ENCODE results near the gene PDGFA.
A peak's percentile ranks its signal among the peaks of the same experiment; 100 is the strongest.

PDGFA gene

DNA sequence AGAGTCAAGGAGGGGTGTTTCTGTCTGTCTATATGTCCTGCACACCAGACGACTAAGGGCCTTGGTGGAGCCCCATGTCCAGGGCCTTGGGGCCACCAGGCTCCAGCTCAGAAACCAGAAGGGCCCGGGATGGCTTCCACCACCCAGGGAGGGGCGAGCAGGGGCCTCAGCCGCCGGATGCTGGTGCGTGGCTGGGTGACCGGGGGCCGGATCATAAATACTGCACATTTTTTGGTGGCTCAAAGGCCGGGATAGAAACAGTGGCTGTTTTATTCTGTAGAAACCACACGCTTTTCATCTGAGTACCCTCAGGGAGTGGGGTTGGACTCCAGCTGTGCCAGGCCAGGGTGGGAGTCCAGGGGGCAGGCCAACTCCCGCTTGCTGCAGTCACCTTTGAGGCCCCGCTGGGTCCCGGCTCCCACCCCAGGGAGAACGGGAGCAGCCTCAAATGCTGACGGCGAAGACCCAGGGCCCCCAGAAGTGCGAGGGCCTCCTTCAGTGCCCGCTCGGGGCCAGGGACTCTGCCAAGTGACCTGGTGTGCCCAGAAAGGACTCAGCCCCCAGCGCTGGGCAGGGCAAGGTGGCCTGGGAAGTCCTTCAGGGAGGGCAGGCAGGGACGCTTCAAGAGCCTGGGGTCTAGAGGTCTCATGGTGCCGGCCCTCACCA lies 28.2 kb downstream of the PDGFA start:
- DNase-seq (ENCODE audit: low read depth, low spot score) = no peak

DNA sequence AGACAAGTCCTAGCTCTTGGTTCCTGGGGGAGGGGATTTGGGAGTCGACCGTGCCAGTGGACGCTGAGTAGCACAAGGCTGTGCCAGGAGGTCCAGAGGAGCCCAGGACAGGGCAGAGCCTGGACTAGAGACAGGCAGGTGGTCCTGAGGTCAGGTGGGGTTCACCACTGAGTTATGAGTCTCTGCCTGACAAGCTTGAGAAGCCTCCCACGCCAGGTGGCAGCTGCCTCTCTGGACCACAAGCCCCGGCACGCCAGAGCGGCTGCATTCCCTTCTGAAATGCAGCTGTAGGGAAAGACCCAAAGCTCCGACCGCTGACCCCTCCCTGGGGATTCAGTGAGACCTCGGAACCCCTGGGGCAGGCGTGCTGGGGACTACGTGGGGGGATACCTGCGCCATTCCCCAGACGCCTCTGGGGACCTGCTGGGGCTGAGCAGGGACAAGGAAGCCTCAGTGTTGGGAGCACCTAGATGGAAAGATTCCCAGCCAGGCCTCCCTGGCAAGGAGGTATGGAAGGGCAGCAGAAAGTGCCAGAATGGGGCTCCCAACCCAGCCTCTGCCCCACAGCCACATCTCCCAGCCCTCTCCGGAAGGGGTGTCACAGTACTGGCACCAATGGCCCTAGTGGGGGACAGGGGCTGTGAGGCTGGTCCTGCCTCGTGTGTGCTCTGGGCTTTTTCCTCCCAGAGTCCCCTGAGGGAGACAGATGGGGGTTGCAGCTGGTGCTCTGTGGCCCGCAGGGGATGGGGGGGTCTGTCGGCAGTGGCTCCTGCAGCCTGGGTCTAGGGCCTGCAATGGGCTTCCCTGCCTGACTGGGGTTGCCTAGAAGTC lies 29.0 kb downstream of the PDGFA start:
- no peak for DNase-seq (ENCODE audit: low read depth, low spot score)

DNA sequence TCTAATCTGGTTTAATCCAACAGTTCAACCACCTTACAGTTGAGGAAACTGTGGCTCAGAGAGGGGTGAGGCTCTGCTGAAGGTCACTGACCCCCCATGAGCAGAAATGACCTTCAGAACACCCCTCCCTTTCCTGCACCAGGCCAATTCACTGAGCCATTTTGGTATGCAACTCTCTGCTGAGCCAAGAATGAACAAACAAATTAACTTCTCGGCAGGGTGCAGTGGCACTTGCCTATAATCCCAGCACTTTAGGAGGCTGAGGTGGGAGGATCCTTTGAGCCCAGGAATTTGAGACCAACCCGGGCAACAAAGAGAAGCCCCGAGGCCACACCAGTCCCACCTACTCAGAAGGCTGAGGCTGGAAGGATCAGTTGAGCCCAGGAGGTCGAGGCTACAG lies 29.8 kb downstream of the PDGFA start:
- no peak for DNase-seq (ENCODE audit: low read depth, low spot score)

DNA sequence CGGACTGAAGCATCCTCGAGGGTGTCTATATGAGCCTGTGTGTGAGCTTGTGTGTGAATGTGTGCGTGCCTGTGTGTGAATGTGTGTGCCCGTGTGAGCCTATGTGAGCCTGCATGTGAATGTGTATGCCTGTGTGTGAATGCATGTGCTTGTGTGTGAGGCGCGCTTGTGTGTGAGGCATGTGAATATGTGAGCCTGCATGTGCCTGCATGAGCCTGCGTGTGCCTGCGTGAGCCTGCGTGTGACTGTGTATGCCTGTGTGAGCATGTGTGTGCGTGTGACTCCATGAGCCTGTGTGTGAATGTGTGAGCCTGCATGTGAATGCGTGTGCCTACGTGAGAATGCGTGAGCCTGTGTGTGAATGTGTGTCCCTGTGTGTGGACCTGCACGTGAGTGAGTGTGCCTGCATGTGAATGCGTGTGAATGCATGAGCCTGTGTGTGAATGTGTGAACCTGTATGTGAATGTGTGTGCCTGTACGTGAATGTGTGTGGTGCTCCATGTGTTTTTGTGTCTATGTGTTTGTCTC lies 33.4 kb downstream of the PDGFA start:
- DNase-seq (ENCODE audit: low read depth, low spot score) = no peak

DNA sequence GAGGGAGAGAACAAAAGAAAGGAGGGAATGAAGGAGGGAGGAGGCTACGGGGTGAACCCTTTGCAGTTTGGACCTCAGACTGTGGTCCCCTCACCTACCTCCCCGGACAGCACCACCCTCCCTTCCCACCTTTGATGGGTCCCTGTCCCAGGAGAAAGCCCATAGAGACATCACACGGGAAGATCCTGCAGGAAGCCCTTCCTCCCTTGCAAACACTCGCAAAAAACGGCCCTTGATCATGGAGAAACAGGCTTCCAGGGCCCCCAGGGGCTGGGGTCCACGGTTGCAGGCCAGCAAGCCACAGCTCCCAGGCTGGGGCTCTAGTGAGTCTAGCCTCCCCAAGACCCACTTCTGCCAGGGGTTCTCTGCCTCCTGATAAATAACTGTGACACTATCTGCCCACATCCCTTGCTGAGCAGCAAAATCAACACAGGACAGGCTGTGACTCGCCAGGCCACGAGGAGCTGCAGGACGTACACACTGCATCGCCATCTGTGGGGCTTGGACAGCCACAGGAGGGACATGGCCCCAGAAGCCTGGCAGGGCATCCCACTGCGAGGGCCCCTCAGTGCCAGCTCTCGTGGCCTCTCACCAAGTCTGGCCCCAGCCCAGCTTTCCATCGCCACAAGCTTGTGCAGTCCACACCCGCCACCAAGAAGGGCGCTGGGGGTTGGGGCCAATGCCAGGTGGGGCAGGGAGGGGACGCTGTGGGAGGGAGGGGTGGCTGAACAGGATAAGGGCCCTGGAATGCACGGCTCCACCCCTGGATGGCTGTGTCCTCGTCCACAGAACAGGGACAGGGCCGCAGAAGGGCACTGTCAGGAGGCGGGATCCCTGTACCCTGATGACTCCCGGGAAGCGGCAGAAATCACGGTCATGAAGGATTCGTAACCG lies 34.2 kb downstream of the PDGFA start:
- no peak for DNase-seq (ENCODE audit: low read depth, low spot score)

DNA sequence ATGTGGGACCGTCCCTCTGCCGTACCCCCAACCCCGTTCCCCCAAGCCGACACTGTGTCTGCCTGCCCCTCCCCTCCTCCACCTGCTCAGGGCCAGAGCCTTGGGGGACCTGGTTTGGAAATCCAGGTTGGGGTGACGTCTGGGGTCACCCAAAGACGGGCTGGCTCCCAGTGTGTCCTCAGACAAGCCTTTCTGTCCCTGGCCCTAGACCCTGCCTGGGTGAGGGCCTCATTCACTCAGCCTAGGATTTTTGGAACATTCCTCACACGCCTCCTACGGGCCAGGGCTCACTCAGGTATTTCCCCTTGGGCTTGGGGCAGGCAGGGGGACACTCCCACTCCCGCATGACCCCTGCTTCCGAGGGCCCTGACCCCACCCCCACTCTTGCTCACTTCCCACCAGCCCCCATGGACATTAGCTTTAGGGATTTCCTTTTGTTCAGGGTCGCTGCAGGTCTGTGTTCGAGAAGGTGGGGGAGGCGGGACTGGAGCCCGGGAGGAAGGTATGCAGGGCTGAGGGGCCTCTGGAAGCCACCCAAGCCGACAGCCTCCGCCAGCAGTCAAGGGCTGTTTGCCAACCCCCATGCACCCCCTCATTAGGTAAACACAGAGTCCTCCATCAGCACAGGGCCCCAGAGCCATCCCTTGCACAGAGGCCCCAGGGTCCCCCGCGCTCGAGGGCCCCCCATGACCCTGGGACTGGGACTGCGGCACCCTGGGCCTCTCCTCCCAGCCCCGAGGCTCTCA lies 35.1 kb downstream of the PDGFA start:
- peak; percentile 15 for DNase-seq (ENCODE audit: low read depth, low spot score)

DNA sequence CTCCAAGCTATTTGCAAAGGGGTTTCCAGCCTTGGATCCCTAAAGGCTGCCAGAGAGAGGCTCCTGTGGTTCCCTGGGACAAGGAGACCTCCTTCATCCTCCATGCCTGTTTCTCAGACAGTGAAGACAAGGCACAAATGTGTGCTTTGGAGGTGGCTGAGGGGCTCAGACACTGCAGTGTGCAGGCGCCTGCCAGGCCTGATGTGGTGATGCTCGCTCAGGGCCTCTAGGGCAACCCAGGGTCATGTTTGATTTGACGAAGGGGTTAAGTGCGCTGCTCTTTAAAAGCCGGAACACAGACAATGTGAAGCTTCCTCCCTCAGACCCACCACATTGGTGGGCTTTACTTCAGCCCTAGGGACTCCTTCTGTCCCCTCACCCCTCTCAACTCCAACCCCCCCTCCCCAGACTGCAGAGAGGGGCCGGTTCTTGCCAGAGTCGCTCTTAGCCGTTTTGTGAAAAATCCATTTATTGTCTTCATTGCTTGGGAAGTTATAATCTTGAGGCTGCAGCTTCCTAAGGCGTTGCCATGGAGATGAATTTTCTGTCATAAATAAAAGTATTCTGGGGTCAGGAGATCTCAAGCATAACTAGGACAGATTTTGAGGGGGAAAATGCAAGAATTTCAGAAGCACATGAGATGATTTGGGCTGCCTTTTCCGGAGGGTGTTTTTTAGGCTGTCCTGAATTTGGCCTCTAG lies 35.8 kb downstream of the PDGFA start:
- no peak for DNase-seq (ENCODE audit: low read depth, low spot score)

DNA sequence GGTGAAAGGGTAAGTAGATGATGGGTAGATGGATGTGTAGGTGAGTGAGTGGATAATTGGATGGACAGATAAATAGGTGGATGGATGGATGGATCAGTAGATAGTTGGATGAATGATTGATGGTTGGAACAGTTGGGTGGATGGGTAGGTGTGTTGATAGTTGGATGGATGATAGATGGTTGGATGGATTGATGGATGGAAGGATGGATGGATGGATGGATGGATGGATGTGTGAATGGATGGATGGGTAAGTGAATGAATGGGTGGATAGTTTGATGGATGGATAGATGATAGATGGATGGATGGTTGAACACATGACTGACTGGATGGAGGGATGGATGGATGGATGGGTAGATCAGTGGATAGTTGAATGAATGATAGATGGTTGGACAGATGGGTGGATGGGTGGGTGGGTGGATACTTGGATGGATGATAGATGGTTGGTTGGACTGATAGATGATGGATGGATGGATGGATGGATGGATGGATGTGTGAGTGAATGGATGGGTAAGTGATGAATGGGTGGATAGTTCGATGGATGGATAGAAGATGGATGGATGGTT lies 37.0 kb downstream of the PDGFA start:
- DNase-seq (ENCODE audit: low read depth, low spot score) = no peak

DNA sequence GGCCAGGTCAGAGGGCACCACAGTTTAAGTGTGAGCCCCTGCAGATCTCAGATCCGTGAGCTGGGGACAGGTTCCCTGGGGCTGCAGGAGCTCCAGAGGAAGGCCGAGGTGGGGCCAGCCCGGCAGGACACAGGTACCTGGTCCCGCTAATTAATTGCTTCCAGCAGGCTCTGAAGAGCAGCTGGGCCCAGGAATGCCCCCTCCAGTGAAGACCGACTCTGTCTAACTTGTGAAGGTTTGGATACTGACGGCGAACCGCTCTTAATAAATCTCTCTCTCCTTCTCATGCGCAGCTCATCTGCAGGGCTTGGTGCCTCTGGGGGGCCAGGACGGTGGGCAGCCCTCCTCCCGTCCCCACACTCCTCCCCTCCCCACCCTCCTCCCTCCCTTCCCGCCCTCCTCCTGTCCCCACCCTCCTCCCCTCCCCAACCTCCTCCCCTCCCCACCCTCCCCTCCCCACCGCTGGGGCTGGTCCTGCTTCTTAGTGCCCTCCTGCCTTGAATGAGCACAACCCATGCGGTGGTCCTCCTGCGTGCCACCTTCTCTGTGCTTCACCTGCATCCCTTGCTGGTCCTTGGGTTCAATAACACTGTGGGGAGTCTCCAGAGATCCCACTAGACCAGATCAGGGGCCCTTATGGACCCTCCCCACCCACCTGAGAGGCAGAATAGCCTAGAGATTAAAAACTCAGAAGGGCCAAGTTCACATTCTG lies 38.3 kb downstream of the PDGFA start:
- DNase-seq (ENCODE audit: low read depth, low spot score) = no peak

DNA sequence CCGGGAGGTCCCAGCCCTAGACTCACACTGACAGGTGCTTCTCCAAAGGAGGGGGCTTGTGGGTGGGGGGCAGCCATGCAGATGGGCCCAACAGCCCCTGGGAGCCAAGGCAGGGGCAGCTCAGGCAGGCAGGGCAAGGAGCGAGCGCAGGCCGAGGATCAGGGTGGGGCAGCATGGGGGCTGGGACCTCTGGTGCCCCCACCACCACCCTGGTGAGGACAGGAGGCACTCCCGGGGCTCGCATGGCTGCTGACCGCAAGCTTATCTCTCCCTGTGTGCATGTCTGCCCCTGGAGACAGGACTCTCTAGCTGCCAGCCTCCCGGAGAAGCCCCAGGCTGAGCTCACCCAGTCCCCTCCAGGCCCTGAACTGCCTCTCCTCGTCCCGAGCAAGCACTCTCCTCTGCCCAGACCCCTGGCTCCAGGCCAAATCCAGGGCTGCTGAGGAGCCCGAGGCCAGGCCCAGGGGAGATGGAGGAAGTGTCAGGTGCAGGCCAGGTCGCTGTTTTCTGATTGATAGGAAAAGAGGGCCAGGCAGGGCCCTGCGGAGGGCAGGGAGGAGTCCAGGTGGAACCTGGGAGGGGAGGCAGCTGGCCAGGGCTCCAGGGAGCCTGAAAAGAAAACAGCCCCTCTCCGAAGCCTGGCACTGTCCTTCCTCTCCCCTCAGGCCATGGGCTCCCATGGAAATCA lies 39.0 kb downstream of the PDGFA start:
- no peak for DNase-seq (ENCODE audit: low read depth, low spot score)

DNA sequence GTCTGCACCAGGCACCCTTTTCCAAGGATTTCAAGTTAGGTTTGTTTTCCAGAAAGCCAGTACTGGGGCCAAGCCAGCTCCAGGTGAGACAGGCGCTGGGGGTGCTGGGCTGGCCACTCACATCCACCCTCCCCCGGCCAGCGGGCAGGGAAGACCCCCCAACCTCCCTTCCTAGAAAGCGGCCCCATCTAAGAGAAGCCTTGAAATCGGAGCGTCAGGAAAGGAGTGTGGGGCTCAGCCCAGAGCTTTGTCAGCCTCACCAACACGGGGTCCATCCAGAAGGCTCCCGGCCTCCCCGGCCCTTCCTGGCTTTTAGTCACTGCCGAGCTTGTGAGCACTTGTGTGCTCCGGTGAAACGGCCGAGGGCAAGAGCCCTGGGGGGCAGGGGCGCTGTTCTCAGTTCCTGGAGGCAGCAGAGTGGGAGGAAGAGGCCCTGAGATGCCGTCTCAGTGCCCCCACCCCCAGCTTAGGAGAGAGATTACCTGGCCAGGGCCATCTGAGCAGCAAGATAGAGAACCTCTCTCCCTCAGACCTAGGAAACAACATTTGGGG lies 39.6 kb downstream of the PDGFA start:
- DNase-seq (ENCODE audit: low read depth, low spot score) = no peak

DNA sequence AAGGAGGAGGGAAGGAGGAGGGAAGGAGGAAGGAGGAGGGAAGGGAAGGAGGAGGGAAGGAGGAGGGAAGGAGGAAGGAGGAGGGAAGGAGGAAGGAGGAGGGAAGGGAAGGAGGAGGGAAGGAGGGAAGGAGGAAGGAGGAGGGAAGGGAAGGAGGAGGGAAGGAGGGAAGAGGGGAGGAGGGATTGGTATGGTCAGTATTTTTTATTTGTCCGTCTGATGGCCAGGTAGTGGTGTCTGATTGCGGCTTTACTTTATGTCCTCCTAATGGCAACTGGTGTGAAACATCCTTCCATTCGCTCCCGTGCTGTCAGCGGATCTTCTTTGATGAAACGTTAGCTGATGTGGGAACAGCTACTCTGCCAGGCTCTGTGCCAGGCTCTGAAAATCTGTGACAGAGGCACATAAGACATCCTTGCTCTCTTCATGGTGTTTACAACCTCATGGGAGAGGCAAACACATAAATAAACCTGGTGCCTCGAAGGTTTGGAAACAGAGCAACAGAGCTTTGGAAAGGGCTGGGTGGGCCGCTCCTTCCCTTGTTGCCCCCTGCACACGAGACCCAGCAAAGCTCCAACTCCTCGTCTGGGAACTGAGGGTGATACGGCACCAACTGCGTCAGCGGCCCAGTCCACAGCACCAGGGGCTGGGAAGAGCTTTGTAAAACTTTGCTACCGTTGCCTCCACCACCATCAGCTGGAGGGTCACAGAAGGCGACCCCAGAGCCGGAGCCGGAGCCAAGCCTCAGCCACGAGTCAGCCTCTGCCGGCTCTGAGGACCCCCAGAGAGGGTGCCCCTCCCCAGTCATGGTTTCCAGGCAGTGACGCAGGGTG lies 40.3 kb downstream of the PDGFA start:
- no peak for DNase-seq (ENCODE audit: low read depth, low spot score)

DNA sequence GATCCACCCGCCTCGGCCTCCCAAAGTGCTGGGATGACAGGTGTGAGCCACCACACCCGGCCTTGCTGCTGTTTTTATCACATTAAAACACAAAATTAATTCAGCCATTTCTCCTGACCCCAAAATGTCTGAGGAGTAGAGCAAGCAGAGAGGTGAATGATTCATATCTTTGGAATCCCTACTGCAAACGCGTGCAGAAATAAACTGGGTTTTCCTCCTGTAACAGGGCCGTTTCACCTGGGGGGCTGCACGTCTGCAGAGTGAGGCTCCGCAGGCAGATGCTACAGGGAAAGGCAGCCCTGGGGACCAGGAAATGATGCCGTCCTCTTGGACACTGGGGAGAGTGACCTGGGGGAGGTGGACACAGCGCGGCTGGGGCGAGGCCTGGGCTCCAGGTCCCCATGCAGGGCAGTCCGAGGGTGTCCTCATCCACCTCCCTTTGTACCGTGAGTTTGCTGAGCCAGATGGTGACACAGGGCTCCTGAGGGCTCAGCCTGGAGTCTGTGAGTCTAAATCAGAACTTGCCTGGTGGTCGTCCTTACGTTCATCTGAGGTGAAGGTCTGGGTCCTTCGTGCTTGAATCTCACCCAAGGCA lies 41.9 kb downstream of the PDGFA start:
- no peak for DNase-seq (ENCODE audit: low read depth, low spot score)

DNA sequence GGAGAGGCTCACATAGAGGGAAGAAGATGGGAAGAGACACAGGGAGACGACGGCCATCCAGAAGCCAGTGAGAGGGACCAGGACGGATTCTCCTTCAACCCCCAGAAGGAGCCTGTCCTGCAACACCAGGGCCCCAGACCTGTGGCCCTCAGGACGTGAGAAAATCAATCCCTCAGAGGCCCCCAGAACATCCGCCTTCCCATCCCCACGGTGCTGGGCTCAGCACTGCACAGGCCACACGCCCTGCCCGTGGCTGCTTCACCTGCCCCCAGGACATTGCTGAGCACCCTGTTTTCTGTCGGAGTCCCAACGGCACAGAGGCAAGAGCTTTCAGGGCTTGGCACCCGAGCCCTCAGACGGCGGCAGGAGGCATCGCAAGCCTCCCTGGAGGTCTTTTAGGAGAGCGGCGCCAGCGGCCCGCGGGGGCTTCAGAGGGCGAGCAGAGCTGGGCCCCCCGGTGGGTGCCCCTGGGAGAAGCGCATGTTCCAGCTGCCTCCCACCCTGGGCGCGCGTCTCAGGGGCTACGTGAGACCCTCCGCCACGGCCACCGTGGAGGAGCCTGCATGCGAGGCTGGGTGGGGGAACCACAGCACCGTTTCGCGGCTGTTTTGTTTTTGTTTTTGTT lies 42.8 kb downstream of the PDGFA start:
- no peak for DNase-seq (ENCODE audit: low read depth, low spot score)

DNA sequence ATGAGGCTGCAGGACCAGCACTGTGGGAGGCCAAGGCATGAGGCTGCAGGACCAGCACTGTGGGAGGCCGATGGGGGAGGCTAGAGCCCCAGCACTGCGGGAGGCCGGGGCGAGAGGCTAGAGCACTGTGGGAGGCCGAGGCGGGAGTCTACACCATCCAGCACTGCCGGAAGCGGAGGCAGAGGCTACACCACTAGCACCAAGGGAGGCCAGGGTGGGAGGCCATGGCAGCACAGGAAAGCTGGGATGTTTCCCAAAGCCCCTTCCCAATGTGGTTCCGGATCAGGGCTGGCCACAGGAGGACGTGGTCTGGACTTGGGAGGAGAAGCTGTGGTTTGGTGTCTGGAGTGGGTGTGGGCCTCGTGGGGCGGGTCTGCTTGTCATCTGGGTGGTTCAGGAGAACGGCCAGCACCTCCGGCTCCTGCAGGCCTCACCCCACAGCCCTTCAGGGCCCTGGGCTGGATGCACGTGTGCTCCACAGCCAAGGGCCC lies 43.6 kb downstream of the PDGFA start:
- no peak for DNase-seq (ENCODE audit: low read depth, low spot score)

DNA sequence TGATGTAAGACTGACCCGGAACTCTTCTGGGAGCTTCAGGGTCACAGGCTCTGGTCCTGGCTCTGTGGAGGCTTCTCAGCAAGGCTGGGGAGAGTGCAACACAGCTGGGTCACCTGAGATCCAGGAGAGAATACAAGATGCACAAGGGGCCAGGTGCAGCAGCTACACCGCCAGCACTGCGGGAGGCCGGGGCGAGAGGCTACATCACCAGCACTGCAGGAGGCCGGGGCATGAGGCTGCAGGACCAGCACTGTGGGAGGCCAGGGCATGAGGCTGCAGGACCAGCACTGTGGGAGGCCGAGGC lies 44.3 kb downstream of the PDGFA start:
- DNase-seq (ENCODE audit: low read depth, low spot score) = no peak
